ENCODE data around the gene CST7. TPM values are rescaled to one million over a fixed set of nuclear protein-coding genes. Genes with fewer than 3 reads are reported as not detected.
"Not testable (repeated sequence)": the region's sequence is repeated elsewhere in the genome, so short reads cannot be mapped to it uniquely, and the experiment has no call there.

The CST7 gene
- total RNA-seq, 4 donors from 2014 or later, result 2.5 to 6.1 (median 4.1) TPM

- H3K9me3 ChIP-seq, result peaks cover 0 to 3% (median 0%) of the 10 kb centered on the region in 3 donors
- WGBS, 2 donors, result no CpG with 5 or more reads among the region's 4 CpGs
- H3K27ac ChIP-seq, result no peak overlapping the region
- H3K4me3 ChIP-seq, result no peak overlapping the region
- no peaks in the 10 kb centered on the region for H3K27me3 ChIP-seq
- H3K36me3 ChIP-seq, result no peaks in the 10 kb centered on the region
- no peak for DNase-seq
- no peaks in the 10 kb centered on the region for H3K4me1 ChIP-seq
- intact Hi-C loops (cut with DNase I), result no loop called here
- TF ChIP-seq CTCF (IDR thresholded peaks at IDR 0.05) (no peak), POLR2A (IDR thresholded peaks at IDR 0.05) (no peak)
Measured at GRCh38 chr20:24943196-24943595, 5.9 kb upstream of the CST7 start.

GRCh38 chr20:24943731-24944130 is 5.3 kb upstream of the CST7 start:
- Histone ChIP-seq H3K4me3 (no peak overlapping the region), H3K27ac (no peak overlapping the region), H3K4me1 (no peaks in the 10 kb centered on the region), H3K9me3 (peaks cover 0 to 3% (median 0%) of the 10 kb centered on the region in 3 donors), H3K36me3 (no peaks in the 10 kb centered on the region), H3K27me3 (no peaks in the 10 kb centered on the region)
- no peak for DNase-seq
- 58 to 65% methylated on average over 3 of the region's 3 CpGs for WGBS, 2 donors
- intact Hi-C loops (cut with DNase I), result no loop called here
- TF ChIP-seq CTCF (IDR thresholded peaks at IDR 0.05), result no peak
- TF ChIP-seq POLR2A (IDR thresholded peaks at IDR 0.05), result no peak

GRCh38 chr20:24946376-24946775 is 2.7 kb upstream of the CST7 start:
- intact Hi-C loops (cut with DNase I); H3K36me3 ChIP-seq; H3K4me1 ChIP-seq; DNase-seq; H3K27me3 ChIP-seq; H3K27ac ChIP-seq; H3K9me3 ChIP-seq; H3K4me3 ChIP-seq: not testable (repeated sequence)
- WGBS, 2 donors, result 70 to 72% methylated on average over 1 of the region's 1 CpG

- H3K27ac ChIP-seq; DNase-seq; H3K27me3 ChIP-seq; intact Hi-C loops (cut with DNase I); H3K9me3 ChIP-seq; H3K4me3 ChIP-seq; H3K36me3 ChIP-seq; H3K4me1 ChIP-seq: not testable (repeated sequence)
- 67 to 69% methylated on average over 4 of the region's 4 CpGs for WGBS, 2 donors
Measured at GRCh38 chr20:24948396-24948938, 602 bp upstream of the CST7 start.

GRCh38 chr20:24949756-24950127 is 673 bp downstream of the CST7 start:
- WGBS, 2 donors, result 40% methylated on average over 1 of the region's 6 CpGs; no CpG with 5 or more reads in 1 of the 2 donors
- intact Hi-C loops (cut with DNase I), result no loop called here
- H3K4me3 ChIP-seq, result peak overlapping the region; percentile 12 to 46 (median 34)
- H3K27ac ChIP-seq, result peak overlapping the region; percentile 39 to 70 (median 60)
- no peaks in the 10 kb centered on the region for H3K36me3 ChIP-seq
- H3K9me3 ChIP-seq, result peaks cover 0 to 3% (median 0%) of the 10 kb centered on the region in 3 donors
- no peak for DNase-seq
- H3K4me1 ChIP-seq, result peaks cover 0 to 8% (median 0%) of the 10 kb centered on the region in 3 donors
- no peak for TF ChIP-seq POLR2A (IDR thresholded peaks at IDR 0.05)
- TF ChIP-seq CTCF (IDR thresholded peaks at IDR 0.05), result no peak
- H3K27me3 ChIP-seq, result peaks cover 0 to 5% (median 0%) of the 10 kb centered on the region in 4 donors

GRCh38 chr20:24950128-24950835 is 1.2 kb downstream of the CST7 start:
- 72% methylated on average over 6 of the region's 12 CpGs; no CpG with 5 or more reads in 1 of the 2 donors for WGBS, 2 donors
- TF ChIP-seq CTCF (IDR thresholded peaks at IDR 0.05) (no peak), POLR2A (IDR thresholded peaks at IDR 0.05) (no peak)
- Histone ChIP-seq H3K4me3 (peak overlapping the region in 2 of 4 donors; percentile 37 to 46), H3K9me3 (peaks cover 0 to 3% (median 0%) of the 10 kb centered on the region in 3 donors), H3K4me1 (peaks cover 0 to 8% (median 0%) of the 10 kb centered on the region in 3 donors), H3K27me3 (peaks cover 0 to 5% (median 0%) of the 10 kb centered on the region in 4 donors), H3K27ac (peak overlapping the region; percentile 16 to 68 (median 45)), H3K36me3 (no peaks in the 10 kb centered on the region)
- intact Hi-C loops (cut with DNase I), result no loop called here
- no peak for DNase-seq

Data from esophagus squamous epithelium (tissue), 5 donors.